ENCODE measurements around the gene CYS1.
"Not testable (repeated sequence)": the region's sequence is repeated elsewhere in the genome, so short reads cannot be mapped to it uniquely, and the experiment has no call there.

The CYS1 gene

GRCh38 chr2:10091889-10092244 lies 11.7 kb upstream of the CYS1 start:
- DNase-seq, result not testable (repeated sequence)

GRCh38 chr2:10091182-10091888 lies 11.1 kb upstream of the CYS1 start:
- peak in 1 of 4 experiments; percentile 11 for DNase-seq

GRCh38 chr2:10089565-10090190 lies 9.5 kb upstream of the CYS1 start:
- DNase-seq, result no peak

- no peak for DNase-seq
Observed at GRCh38 chr2:10087360-10087759, 7.1 kb upstream of the CYS1 start.

- no peak for DNase-seq
Observed at GRCh38 chr2:10086950-10087349, 6.7 kb upstream of the CYS1 start.

GRCh38 chr2:10085668-10086059 lies 5.5 kb upstream of the CYS1 start:
- no peak for DNase-seq

- no peak for DNase-seq
Observed at GRCh38 chr2:10085043-10085667, 4.9 kb upstream of the CYS1 start.

- DNase-seq, result no peak
Observed at GRCh38 chr2:10084223-10084865, 4.1 kb upstream of the CYS1 start.

- DNase-seq, result no peak
Observed at GRCh38 chr2:10083692-10084211, 3.5 kb upstream of the CYS1 start.

GRCh38 chr2:10083046-10083445 lies 2.8 kb upstream of the CYS1 start:
- DNase-seq, result no peak

- peak in 1 of 4 experiments; percentile 10 for DNase-seq
Observed at GRCh38 chr2:10080536-10081304, 509 bp upstream of the CYS1 start.

GRCh38 chr2:10079266-10079869 lies 843 bp downstream of the CYS1 start:
- DNase-seq, result peak in 2 of 4 experiments; percentile 27 to 47

GRCh38 chr2:10078704-10079265 lies 1.4 kb downstream of the CYS1 start:
- no peak for DNase-seq

GRCh38 chr2:10078001-10078400 lies 2.2 kb downstream of the CYS1 start:
- no peak for DNase-seq

- DNase-seq, result no peak
Observed at GRCh38 chr2:10076988-10077527, 3.2 kb downstream of the CYS1 start.

GRCh38 chr2:10076511-10076910 lies 3.7 kb downstream of the CYS1 start:
- no peak for DNase-seq

GRCh38 chr2:10075571-10076209 lies 4.5 kb downstream of the CYS1 start:
- peak in 1 of 4 experiments; percentile 19 for DNase-seq

- DNase-seq, result no peak
Observed at GRCh38 chr2:10075101-10075500, 5.1 kb downstream of the CYS1 start.

- DNase-seq, result no peak
Observed at GRCh38 chr2:10073706-10074105, 6.5 kb downstream of the CYS1 start.

- peak; percentile 86 to 93 (median 90) for DNase-seq
Observed at GRCh38 chr2:10072656-10073480, 7.3 kb downstream of the CYS1 start.

All from suppressor macrophage (primary cell).